NCI-H2107 treated with DMSO at 0.1 percent for 48 hours (cell line): ENCODE results near the gene ETNK2.

Experiments used
- DNase-seq: peaks from one replicate; lab custom pipeline; 2025; ENCODE audit not compliant: unreplicated experiment; lab: John Stamatoyannopoulos, UW

The ETNK2 gene

DNA sequence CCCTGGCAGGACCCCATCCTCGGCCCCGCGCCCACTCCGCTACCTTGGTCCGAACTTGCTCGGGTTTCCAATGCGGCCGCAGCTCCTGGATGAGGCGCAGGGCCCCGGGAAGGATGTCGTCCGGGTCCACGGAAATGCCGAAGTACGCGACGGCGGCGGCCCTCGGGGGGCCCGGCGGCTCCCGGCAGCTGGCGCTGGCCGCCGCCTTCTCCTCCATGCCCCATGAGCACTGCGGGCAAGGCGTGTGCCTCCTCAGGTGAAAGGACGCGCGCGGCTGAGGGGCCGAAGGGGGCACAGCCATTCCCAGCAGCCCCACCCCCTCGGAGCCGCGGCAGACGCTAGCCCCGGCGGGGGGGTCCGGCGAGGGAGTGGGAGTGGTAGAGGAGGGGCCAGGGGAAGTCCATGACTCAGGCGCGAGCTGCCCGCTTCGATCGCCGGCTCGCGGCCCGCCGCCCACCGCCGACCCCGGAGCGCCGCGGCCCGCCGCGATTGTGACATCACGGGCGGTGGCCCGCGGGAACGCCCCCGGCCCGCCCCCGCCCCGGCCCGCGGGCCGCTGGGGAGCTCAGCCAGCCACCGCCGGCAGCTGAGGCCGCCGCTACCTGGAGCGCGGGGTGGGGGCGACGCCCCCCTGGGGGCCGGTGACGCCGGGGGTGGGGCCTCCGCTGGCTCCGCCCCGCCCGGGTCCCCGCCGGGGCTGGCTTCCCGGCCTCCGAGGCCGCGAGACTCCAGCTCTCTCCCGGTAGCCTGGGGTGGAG, at the start of gene ETNK2:
ETNK2 (minus strand) TSS at position 493 of the 758 bp plus-strand sequence; CDS start at position 301, 192 bp downstream.
- no peak for DNase-seq

DNA sequence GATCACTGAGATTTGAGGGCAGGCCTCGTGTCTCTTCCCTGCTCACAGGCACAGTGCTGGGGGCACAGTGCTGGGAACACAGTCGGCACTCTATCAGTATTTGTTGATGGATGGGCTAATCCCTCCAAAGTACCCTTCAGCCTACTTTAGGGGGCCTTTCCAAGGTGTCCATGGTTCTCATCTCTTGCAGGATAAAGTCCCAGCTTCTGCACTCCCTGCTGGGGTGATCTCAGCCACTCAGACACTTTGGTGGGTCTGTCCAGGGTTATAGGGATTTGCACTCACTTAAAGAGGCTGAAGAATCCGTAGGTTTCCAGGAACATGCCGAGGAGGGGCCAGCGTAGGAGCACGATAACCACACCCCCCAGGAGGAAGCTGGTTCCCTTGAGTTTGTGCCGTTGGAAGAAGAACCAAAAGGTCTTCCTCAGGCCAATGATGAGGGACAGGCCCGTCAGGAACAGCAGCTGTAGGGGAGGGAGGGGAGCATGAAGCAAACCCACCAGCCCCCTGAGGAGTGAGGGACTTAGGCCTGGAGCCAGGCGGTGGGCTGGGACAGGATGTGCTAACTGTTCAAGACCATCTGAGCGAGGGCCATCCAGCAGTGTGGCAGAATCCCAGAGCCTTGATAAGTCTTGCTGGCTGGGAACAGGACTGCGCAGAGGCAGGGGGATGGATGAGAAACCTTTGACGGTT, 49.6 kb upstream of the ETNK2 start:
- no peak for DNase-seq

- no peak for DNase-seq
These were observed 47.7 kb upstream of the ETNK2 start for GRCh38 chr1:204199579-204199978.

GRCh38 chr1:204198348-204199340, 46.8 kb upstream of the ETNK2 start:
- peak; percentile 19 for DNase-seq

DNA sequence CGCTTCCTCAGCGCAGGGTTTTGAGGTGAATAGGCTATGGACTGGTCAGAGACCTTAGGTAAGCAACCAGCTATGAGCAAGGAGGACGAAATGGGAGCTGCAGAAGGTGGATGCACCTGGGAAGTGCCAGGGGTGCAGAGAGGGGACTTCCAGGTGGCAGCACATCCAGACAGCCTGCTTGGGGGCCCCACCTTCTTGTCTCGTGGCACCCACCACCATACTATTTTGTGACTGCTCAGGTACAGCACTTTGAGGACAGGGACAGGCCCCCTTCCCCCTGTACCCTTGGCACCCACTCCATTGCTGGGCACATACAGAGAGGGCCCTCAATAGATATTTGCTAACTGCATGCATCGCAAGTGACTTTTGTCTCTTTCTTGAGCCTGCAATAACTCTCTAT, 45.2 kb upstream of the ETNK2 start:
- DNase-seq = no peak

DNA sequence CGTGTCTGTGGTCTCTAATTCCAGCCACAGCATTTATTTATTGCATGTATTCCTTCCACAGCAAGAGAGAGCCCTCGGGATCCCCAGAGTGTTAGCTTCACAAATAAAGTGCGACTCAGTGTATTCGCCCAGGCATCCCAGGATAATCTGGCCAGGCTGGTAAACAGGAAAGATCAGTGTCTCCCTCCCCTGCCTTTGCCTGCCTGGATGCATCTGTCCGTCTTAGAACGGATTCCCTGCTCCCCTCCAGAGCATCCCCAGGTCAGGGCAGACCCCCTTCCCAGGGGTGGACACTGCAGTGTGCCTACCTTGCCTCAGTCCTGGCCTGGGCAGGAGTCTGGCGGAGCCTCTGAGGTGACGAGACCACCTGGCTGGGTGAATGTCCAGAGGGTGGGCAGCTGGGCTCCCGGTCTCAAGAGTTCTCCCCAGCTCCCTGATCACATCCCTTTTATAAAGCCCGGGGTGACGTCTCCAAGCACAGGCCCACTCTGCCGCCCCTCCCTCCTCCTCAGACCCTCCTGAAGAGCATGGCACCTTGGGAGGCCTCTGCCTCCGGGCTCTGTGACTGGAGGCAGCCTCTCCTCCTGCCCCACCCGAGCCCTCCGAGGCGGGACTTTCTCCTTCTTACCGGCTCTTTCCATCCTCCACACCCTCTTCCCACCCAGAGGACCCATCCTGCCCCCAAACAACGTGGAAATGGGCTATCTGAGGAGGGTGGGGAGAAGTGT, 44.4 kb upstream of the ETNK2 start, which contains the start of gene KISS1:
KISS1 (minus strand) TSS at position 424 of the 728 bp plus-strand sequence. CDS start 3,615 bp downstream, outside the sequence.
- DNase-seq = no peak

DNA sequence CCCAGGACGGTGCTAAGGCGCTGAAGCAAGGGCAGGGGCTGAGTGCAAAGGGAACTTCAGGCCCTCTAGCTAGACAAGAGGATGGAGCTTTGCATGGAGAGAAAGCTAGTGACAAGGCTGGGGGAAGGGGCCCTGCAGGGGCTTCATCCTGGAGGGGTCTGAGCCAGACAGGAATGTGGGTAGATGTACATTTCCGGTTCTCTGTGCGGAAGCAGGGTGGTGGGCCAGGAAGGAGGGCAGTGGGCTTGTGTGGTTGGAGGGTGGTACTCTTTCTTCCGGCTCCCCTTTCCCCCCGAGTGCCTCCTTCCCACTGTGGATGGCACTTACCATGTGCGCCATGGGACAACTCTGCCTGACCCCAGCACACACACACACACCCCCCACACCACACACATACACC, 42.9 kb upstream of the ETNK2 start:
- no peak for DNase-seq

- no peak for DNase-seq
These were observed 42.2 kb upstream of the ETNK2 start for GRCh38 chr1:204194080-204194479.

- DNase-seq = peak; percentile 50
These were observed 40.9 kb upstream of the ETNK2 start for GRCh38 chr1:204192589-204193352.

DNA sequence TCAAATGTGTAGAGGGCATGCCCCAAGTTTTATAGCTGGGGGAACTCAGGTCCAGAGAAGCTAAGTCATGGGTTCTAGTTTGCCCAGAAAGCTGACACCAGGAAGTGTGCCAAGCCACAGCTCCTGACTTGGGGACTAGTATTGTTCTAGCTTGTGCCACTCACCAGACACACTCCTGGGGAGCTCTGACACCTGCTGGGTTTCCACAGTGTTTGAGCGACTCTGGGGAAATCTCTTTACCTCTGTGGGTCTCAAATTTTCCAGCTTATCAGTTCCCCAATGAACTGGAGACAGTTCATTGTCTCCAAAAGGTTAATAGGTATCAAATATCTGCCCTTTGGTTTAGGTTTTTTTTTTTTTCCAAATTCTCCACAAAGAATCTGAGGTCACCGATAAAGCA, 40.2 kb upstream of the ETNK2 start:
- DNase-seq = peak; percentile 95

DNA sequence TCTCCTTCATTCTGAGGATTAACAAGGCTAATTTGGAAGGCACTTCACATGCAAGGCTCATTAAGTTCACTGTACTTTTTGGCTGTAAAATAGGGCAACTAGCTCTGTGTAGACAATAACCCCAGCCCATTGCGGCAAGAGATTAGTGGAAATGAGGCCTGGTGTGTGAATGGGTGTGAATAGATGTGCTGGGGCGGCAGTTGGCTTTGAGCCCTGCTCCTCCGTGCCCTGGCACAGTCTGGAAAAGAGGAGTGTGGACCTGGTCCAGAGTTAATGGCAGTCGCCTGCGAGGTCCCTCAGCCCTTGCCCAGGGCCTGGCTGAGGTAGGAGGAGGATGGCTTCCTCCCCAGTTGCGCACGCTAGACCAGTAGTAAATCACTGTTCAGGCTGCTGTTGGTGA, 39.6 kb upstream of the ETNK2 start:
- DNase-seq = peak; percentile 58

- peak; percentile 55 for DNase-seq
These were observed 38.7 kb upstream of the ETNK2 start for GRCh38 chr1:204190212-204191211.

- DNase-seq = no peak
These were observed 37.3 kb upstream of the ETNK2 start for GRCh38 chr1:204188959-204189639.

DNA sequence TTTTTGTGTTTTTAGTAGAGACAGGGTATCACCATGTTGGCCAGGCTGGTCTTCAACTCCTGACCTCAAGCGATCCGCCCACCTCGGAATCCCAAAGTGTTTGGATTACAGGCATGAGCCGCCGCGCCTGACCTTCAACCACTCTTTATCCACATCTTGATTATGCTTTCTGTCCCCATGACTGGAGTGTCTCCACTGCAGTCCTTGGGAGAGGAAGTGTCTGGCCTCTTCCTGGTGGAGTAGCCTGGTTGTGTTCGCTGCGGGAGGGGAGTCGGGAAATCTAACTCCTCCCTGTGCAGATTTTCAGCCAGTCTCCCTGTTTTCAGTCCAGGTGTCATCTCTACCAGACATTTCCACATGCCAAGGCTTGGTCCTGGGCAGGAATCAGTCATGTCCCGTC, 34.8 kb upstream of the ETNK2 start:
- DNase-seq = no peak

GRCh38 chr1:204181116-204181515, 29.3 kb upstream of the ETNK2 start:
- DNase-seq = no peak

GRCh38 chr1:204180133-204180532, 28.3 kb upstream of the ETNK2 start:
- no peak for DNase-seq

- DNase-seq = no peak
These were observed 26.8 kb upstream of the ETNK2 start for GRCh38 chr1:204178487-204179281.
